Eye (tissue), 1 donor: Measurements from ENCODE around the gene ALKBH7.

ENCODE experiments used
- DNase-seq: peaks from one replicate; pipeline ENCODE4 v3.0.0-alpha.2; 2015

The ALKBH7 gene

GRCh38 chr19:6402058-6402457, 29.5 kb downstream of the ALKBH7 start:
- no peak for DNase-seq

- peak; percentile 94 for DNase-seq
These were observed 30.4 kb downstream of the ALKBH7 start for GRCh38 chr19:6402837-6403608.

- no peak for DNase-seq
These were observed 33.8 kb downstream of the ALKBH7 start for GRCh38 chr19:6406401-6406800.

GRCh38 chr19:6409346-6409745, 36.8 kb downstream of the ALKBH7 start:
- no peak for DNase-seq

GRCh38 chr19:6412061-6412446, 39.5 kb downstream of the ALKBH7 start:
- peak; percentile 22 for DNase-seq

- DNase-seq = peak; percentile 60
These were observed 40.0 kb downstream of the ALKBH7 start for GRCh38 chr19:6412447-6413091.

GRCh38 chr19:6413291-6413690, 40.7 kb downstream of the ALKBH7 start:
- DNase-seq = no peak

GRCh38 chr19:6413721-6414643, 41.4 kb downstream of the ALKBH7 start:
- DNase-seq = no peak

GRCh38 chr19:6414793-6415590, 42.4 kb downstream of the ALKBH7 start:
- DNase-seq = no peak

- DNase-seq = no peak
These were observed 43.1 kb downstream of the ALKBH7 start for GRCh38 chr19:6415591-6416190.

GRCh38 chr19:6416658-6417405, 44.2 kb downstream of the ALKBH7 start:
- DNase-seq = no peak

- DNase-seq = peak; percentile 38
These were observed 45.3 kb downstream of the ALKBH7 start for GRCh38 chr19:6417713-6418561.

- no peak for DNase-seq
These were observed 46.0 kb downstream of the ALKBH7 start for GRCh38 chr19:6418562-6418932.

- no peak for DNase-seq
These were observed 48.8 kb downstream of the ALKBH7 start for GRCh38 chr19:6421075-6422014.

GRCh38 chr19:6423499-6424194, 51.1 kb downstream of the ALKBH7 start:
- DNase-seq = peak; percentile 55

- peak; percentile 33 for DNase-seq
These were observed 51.8 kb downstream of the ALKBH7 start, which contains the start of gene KHSRP for GRCh38 chr19:6424195-6424938. Gene KHSRP (minus strand): TSS chr19:6424811. CDS start chr19:6424701, 110 bp downstream.
